DMS 273 (cell line): ENCODE data around the gene RPL12.
"Not testable (repeated sequence)": the region's sequence is repeated elsewhere in the genome, so short reads cannot be mapped to it uniquely, and the experiment has no call there.

Experiments used
- DNase-seq: peaks from one replicate; lab custom pipeline; 2025; ENCODE audit not compliant: unreplicated experiment; lab: John Stamatoyannopoulos, UW

RPL12 gene

GRCh38 chr9:127470662-127471061, 19.5 kb upstream of the RPL12 start:
- no peak for DNase-seq

GRCh38 chr9:127467621-127468020, 16.4 kb upstream of the RPL12 start:
- DNase-seq: no peak

- DNase-seq: not testable (repeated sequence)
Measured at GRCh38 chr9:127466407-127466917, 15.3 kb upstream of the RPL12 start.

GRCh38 chr9:127463911-127464310, 12.7 kb upstream of the RPL12 start:
- DNase-seq: no peak

- DNase-seq: no peak
Measured at GRCh38 chr9:127463382-127463781, 12.2 kb upstream of the RPL12 start.

GRCh38 chr9:127458921-127459320, 7.7 kb upstream of the RPL12 start:
- no peak for DNase-seq

- no peak for DNase-seq
Measured at GRCh38 chr9:127457191-127457878, 6.1 kb upstream of the RPL12 start.

GRCh38 chr9:127455324-127455992, 4.3 kb upstream of the RPL12 start:
- peak; percentile 39 for DNase-seq

- peak; percentile 55 for DNase-seq
Measured at GRCh38 chr9:127452691-127453090, 1.5 kb upstream of the RPL12 start.

- DNase-seq: peak; percentile 70
Measured at GRCh38 chr9:127451858-127452656, 851 bp upstream of the RPL12 start.

GRCh38 chr9:127451608-127451857, 327 bp upstream of the RPL12 start:
- DNase-seq: no peak

GRCh38 chr9:127450243-127450760, 904 bp downstream of the RPL12 start:
- no peak for DNase-seq

- peak; percentile 31 for DNase-seq
Measured at GRCh38 chr9:127449332-127449966, 1.8 kb downstream of the RPL12 start.

GRCh38 chr9:127448112-127448805, 2.9 kb downstream of the RPL12 start:
- peak; percentile 25 for DNase-seq

- DNase-seq: peak; percentile 41
Measured at GRCh38 chr9:127447416-127448111, 3.6 kb downstream of the RPL12 start.

- DNase-seq: peak; percentile 68
Measured at GRCh38 chr9:127446713-127447415, 4.3 kb downstream of the RPL12 start.

- DNase-seq: peak; percentile 69
Measured at GRCh38 chr9:127445851-127446712, 5.1 kb downstream of the RPL12 start.
